Measurements from ENCODE around the gene NPY. TPM values are rescaled to one million over a fixed set of nuclear protein-coding genes. Genes with fewer than 3 reads are reported as not detected.
A peak's percentile ranks its signal among the peaks of the same experiment; 100 is the strongest.

The NPY gene
- total and polyA plus RNA-seq, 10 of the 15 experiments (the other 5 are each of a cell fraction or from before 2014, with no cell fraction given): not detected

DNA sequence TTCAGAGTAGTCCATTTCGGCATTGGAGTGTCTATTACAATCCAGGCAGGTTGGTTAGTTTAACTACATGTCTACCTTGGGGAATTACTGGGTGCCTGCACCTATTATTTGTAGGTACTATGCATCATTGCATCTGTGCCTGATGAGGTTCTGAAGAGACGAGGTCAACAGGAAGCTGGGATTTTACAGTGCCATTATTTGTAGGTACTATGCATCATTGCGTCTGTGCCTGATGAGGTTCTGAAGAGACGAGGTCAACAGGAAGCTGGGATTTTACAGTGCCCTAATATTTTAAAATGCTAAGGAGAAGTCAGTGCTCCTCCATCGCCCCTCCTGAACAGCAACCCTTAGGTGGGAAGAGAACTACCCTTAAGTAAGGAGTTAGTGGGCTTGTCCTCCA, 41.7 kb downstream of the NPY start (continued):
- TF ChIP-seq, protein P1, sequence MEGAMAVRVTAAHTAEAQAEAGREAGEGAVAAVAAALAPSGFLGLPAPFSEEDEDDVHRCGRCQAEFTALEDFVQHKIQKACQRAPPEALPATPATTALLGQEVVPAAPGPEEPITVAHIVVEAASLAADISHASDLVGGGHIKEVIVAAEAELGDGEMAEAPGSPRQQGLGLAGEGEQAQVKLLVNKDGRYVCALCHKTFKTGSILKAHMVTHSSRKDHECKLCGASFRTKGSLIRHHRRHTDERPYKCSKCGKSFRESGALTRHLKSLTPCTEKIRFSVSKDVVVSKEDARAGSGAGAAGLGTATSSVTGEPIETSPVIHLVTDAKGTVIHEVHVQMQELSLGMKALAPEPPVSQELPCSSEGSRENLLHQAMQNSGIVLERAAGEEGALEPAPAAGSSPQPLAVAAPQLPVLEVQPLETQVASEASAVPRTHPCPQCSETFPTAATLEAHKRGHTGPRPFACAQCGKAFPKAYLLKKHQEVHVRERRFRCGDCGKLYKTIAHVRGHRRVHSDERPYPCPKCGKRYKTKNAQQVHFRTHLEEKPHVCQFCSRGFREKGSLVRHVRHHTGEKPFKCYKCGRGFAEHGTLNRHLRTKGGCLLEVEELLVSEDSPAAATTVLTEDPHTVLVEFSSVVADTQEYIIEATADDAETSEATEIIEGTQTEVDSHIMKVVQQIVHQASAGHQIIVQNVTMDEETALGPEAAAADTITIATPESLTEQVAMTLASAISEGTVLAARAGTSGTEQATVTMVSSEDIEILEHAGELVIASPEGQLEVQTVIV (IDR thresholded peaks at IDR 0.05; ENCODE audit: borderline replicate concordance, partially characterized antibody): no peak
- no peak for TF ChIP-seq POLR2AphosphoS2 (IDR thresholded peaks at IDR 0.05; ENCODE audit: low read depth, low read length)
- TF ChIP-seq TCF7 (IDR thresholded peaks at IDR 0.05; ENCODE audit: borderline replicate concordance): no peak
- no peak for TF ChIP-seq SMC3 (IDR thresholded peaks at IDR 0.05; ENCODE audit: borderline replicate concordance, low read length)
- no peak; the same call in 1 of the 2 replicates for TF ChIP-seq TBL1XR1 (IDR thresholded peaks at IDR 0.05; ENCODE audit: low read depth, low read length)
- TF ChIP-seq CBX5 (IDR thresholded peaks at IDR 0.05; ENCODE audit: low read depth): no peak
- TF ChIP-seq CHD4 (IDR thresholded peaks at IDR 0.05): no peak
- TF ChIP-seq HDAC2 (IDR thresholded peaks at IDR 0.05): no peak
- TF ChIP-seq POLR2AphosphoS5 (IDR thresholded peaks at IDR 0.05; ENCODE audit: low read length): 0 out of 2 replicates have a peak, but pooled peaks have one; percentile 29
- 0 out of 2 replicates have a peak, but pooled peaks have one; percentile 62 for TF ChIP-seq MEF2A (IDR thresholded peaks at IDR 0.05; ENCODE audit: insufficient read depth, low read depth, low read length)
- no peak for TF ChIP-seq FOXK2 (IDR thresholded peaks at IDR 0.05)
- TF ChIP-seq, protein P2, sequence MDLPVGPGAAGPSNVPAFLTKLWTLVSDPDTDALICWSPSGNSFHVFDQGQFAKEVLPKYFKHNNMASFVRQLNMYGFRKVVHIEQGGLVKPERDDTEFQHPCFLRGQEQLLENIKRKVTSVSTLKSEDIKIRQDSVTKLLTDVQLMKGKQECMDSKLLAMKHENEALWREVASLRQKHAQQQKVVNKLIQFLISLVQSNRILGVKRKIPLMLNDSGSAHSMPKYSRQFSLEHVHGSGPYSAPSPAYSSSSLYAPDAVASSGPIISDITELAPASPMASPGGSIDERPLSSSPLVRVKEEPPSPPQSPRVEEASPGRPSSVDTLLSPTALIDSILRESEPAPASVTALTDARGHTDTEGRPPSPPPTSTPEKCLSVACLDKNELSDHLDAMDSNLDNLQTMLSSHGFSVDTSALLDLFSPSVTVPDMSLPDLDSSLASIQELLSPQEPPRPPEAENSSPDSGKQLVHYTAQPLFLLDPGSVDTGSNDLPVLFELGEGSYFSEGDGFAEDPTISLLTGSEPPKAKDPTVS (IDR thresholded peaks at IDR 0.05; ENCODE audit: low read depth, low read length): no peak
- TF ChIP-seq BHLHE40 (IDR thresholded peaks at IDR 0.05; ENCODE audit: borderline replicate concordance in 1 of 2, low read depth in 2 of 2, low read length in 1 of 2): no peak
- TF ChIP-seq FOS (IDR thresholded peaks at IDR 0.05; ENCODE audit: borderline replicate concordance, extremely low read depth, insufficient read length): no peak
- TF ChIP-seq RAD21 (IDR thresholded peaks at IDR 0.05; ENCODE audit: insufficient read depth, low read depth, low read length): no peak
- TF ChIP-seq, protein P3, sequence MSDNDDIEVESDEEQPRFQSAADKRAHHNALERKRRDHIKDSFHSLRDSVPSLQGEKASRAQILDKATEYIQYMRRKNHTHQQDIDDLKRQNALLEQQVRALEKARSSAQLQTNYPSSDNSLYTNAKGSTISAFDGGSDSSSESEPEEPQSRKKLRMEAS (IDR thresholded peaks at IDR 0.05; ENCODE audit: low read depth, low read length): no peak
- no peak for TF ChIP-seq BACH1 (IDR thresholded peaks at IDR 0.05; ENCODE audit: borderline replicate concordance)
- no peak for TF ChIP-seq MTA3 (IDR thresholded peaks at IDR 0.05; ENCODE audit: borderline replicate concordance, low read length)
- no peak for TF ChIP-seq DPF2 (IDR thresholded peaks at IDR 0.05)
- no peak for TF ChIP-seq NR2C2 (IDR thresholded peaks at IDR 0.05; ENCODE audit: borderline replicate concordance, control insufficient read depth, insufficient read length, low read depth)
- no peak for TF ChIP-seq CHD2 (IDR thresholded peaks at IDR 0.05; ENCODE audit: borderline replicate concordance, low read depth, low read length)
- no peak for TF ChIP-seq KDM1A (IDR thresholded peaks at IDR 0.05; ENCODE audit: borderline replicate concordance)
- TF ChIP-seq, protein P4, sequence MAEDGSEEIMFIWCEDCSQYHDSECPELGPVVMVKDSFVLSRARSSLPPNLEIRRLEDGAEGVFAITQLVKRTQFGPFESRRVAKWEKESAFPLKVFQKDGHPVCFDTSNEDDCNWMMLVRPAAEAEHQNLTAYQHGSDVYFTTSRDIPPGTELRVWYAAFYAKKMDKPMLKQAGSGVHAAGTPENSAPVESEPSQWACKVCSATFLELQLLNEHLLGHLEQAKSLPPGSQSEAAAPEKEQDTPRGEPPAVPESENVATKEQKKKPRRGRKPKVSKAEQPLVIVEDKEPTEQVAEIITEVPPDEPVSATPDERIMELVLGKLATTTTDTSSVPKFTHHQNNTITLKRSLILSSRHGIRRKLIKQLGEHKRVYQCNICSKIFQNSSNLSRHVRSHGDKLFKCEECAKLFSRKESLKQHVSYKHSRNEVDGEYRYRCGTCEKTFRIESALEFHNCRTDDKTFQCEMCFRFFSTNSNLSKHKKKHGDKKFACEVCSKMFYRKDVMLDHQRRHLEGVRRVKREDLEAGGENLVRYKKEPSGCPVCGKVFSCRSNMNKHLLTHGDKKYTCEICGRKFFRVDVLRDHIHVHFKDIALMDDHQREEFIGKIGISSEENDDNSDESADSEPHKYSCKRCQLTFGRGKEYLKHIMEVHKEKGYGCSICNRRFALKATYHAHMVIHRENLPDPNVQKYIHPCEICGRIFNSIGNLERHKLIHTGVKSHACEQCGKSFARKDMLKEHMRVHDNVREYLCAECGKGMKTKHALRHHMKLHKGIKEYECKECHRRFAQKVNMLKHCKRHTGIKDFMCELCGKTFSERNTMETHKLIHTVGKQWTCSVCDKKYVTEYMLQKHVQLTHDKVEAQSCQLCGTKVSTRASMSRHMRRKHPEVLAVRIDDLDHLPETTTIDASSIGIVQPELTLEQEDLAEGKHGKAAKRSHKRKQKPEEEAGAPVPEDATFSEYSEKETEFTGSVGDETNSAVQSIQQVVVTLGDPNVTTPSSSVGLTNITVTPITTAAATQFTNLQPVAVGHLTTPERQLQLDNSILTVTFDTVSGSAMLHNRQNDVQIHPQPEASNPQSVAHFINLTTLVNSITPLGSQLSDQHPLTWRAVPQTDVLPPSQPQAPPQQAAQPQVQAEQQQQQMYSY (CRISPR knock-in tag; IDR thresholded peaks at IDR 0.05): no peak
- peak; percentile 38; the same call in 1 of the 2 replicates for TF ChIP-seq TAF1 (IDR thresholded peaks at IDR 0.05; ENCODE audit: borderline replicate concordance, low read depth, low read length)
- no peak for TF ChIP-seq EZH2 (IDR thresholded peaks at IDR 0.05; ENCODE audit: borderline replicate concordance, control insufficient read depth, low read depth, low read length)

Measured in GM12878 (cell line).